ENCODE results near the gene PTPRD. TPM values are rescaled to one million over a fixed set of nuclear protein-coding genes. Genes with fewer than 3 reads are reported as not detected.

PTPRD gene
- total RNA-seq, 4 donors from 2014 or later = 0.72 to 8.0 (median 3.0) TPM

DNA sequence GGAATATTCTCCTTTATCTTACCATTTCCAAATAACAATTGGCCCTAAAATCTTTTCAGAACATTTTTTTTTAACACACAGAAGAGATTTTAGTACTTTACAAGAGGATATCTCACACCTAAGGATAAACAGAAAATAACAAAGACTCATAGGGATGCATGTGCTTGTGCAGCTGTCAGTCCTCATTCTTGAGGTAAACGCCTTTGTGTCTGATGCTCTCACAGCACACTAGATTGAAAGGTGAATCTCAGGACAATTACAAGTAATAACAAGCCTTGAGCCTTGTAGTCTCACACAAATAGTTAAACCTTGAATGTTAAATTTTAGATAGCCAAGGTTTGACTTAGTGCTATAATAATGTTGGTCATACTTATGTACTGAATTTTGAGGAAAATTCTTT lies 439.2 kb downstream of the PTPRD start:
- DNase-seq (ENCODE audit: low spot score in 2 of 2) = no peak
- H3K4me3 ChIP-seq (ENCODE audit: low read depth, poor library complexity, severe bottlenecking) = no peak overlapping the region
- intact Hi-C loops (cut with DNase I; ENCODE audit: low total_unique reads) = no loop called here
- WGBS, 2 donors = 46 to 47% methylated on average over 1 of the region's 1 CpG
- no peak for TF ChIP-seq POLR2A (IDR thresholded peaks at IDR 0.05)
- TF ChIP-seq, protein P1, sequence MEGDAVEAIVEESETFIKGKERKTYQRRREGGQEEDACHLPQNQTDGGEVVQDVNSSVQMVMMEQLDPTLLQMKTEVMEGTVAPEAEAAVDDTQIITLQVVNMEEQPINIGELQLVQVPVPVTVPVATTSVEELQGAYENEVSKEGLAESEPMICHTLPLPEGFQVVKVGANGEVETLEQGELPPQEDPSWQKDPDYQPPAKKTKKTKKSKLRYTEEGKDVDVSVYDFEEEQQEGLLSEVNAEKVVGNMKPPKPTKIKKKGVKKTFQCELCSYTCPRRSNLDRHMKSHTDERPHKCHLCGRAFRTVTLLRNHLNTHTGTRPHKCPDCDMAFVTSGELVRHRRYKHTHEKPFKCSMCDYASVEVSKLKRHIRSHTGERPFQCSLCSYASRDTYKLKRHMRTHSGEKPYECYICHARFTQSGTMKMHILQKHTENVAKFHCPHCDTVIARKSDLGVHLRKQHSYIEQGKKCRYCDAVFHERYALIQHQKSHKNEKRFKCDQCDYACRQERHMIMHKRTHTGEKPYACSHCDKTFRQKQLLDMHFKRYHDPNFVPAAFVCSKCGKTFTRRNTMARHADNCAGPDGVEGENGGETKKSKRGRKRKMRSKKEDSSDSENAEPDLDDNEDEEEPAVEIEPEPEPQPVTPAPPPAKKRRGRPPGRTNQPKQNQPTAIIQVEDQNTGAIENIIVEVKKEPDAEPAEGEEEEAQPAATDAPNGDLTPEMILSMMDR (IDR thresholded peaks at IDR 0.05) = no peak

DNA sequence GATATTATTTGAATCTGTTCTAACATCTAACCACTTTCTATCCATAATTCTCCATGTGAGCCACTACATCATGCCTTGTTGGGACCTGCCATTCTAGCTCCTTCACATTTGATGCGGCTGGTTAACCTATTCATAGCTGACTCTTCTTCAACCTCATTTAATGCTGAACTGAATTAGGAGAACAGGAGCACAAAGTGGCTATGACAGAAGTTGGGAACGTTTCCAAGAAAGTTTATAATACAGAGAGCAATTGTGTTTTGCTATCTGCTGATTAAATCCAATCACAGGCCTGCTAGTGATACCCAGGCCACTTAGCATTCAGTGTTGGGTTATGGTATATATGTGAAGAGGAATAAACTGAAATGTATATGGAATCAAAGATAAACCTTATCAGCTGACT lies 440.3 kb downstream of the PTPRD start:
- 59 to 64% methylated on average over 2 of the region's 2 CpGs for WGBS, 2 donors
- DNase-seq (ENCODE audit: low spot score in 2 of 2) = no peak
- TF ChIP-seq, protein P1 (IDR thresholded peaks at IDR 0.05) = no peak
- TF ChIP-seq POLR2A (IDR thresholded peaks at IDR 0.05) = no peak
- intact Hi-C loops (cut with DNase I; ENCODE audit: low total_unique reads) = no loop called here
- H3K4me3 ChIP-seq (ENCODE audit: low read depth, poor library complexity, severe bottlenecking) = no peak overlapping the region

DNA sequence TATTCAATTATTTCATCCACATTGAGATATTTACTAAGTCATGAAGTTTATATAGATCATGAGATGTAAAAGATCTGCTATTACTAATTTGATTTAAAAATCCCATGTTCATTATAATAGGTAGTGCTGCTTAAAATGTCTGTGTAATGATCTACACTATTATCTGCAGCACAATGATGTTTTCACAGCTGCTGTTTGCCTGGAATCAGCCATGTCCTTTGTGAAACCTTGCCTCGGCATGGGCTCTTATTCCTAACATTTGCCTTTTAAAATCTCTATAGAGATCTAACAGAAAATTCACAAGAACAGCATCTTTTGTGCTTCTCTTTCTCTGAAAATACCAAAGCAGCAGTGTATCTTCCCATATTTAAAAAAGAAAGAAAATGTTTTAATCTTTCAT lies 444.6 kb downstream of the PTPRD start:
- WGBS, 2 donors = 70 to 80% methylated on average over 1 of the region's 1 CpG
- no peak for DNase-seq (ENCODE audit: low spot score in 2 of 2)
- intact Hi-C loops (cut with DNase I; ENCODE audit: low total_unique reads) = no loop called here
- no peak for TF ChIP-seq POLR2A (IDR thresholded peaks at IDR 0.05)
- TF ChIP-seq, protein P1 (IDR thresholded peaks at IDR 0.05) = no peak
- H3K4me3 ChIP-seq (ENCODE audit: low read depth, poor library complexity, severe bottlenecking) = no peak overlapping the region

DNA sequence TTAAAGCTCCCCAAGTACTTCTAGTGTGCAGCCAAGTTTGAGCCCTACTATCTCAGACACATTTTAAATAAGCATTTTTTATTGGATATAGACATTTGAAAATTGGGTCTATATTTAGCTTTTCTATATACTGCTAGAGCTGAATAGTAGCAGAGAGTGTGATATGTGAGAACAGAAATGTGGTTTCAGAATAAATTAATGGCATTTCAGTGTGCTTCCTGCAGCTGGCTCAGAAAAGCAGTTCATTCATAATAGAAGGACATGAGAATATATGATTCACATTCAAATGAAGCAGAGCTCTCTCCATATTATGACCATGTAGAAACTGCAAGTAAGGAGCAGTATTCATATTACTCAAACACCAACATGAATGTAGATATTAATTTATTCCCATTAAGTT lies 464.0 kb downstream of the PTPRD start:
- no peak overlapping the region for H3K4me3 ChIP-seq (ENCODE audit: low read depth, poor library complexity, severe bottlenecking)
- DNase-seq (ENCODE audit: low spot score in 2 of 2) = no peak
- TF ChIP-seq, protein P1 (IDR thresholded peaks at IDR 0.05) = no peak
- TF ChIP-seq POLR2A (IDR thresholded peaks at IDR 0.05) = no peak
- intact Hi-C loops (cut with DNase I; ENCODE audit: low total_unique reads) = no loop called here

DNA sequence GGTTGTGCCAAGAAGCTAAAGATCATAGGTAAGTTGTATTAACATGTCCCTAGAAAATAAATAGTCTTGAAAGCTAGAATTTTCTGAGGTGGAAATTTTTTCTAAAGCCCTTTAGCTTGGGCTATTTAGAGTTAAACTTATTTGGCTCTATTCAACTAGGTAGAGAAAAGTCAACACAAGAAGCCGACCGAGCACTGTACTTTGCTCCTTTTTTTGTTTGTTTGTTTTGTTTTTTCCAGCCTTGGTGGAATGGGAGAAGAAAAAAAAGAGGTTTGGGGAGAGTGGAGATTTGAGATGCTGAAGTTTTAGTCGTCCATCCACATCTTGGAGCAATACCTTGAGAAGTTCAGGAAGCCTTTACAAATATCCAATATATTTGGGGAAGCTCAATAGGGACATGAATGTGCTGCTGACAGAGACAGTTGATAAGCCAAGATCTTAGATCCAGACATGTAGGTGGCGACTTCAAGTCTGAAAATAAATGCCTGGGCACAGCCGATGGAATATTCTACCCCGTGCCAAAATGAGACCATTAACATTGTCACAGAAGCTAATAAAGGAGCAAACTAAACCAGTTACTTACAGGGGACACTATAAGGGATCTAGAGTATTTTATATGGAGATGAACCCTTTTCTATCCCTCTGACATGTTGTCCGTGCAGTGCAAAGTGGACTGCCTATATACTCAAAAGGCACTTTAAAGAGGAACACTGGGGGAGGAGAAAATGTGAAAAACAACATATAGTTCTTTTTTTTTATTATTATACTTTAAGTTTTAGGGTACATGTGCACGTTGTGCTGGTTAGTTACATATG lies 466.1 kb downstream of the PTPRD start:
- WGBS, 2 donors = 52 to 68% methylated on average over 8 of the region's 8 CpGs
- TF ChIP-seq, protein P1 (IDR thresholded peaks at IDR 0.05) = no peak
- TF ChIP-seq POLR2A (IDR thresholded peaks at IDR 0.05) = no peak
- no peak for DNase-seq (ENCODE audit: low spot score in 2 of 2)
- intact Hi-C loops (cut with DNase I; ENCODE audit: low total_unique reads) = no loop called here
- no peak overlapping the region for H3K4me3 ChIP-seq (ENCODE audit: low read depth, poor library complexity, severe bottlenecking)

DNA sequence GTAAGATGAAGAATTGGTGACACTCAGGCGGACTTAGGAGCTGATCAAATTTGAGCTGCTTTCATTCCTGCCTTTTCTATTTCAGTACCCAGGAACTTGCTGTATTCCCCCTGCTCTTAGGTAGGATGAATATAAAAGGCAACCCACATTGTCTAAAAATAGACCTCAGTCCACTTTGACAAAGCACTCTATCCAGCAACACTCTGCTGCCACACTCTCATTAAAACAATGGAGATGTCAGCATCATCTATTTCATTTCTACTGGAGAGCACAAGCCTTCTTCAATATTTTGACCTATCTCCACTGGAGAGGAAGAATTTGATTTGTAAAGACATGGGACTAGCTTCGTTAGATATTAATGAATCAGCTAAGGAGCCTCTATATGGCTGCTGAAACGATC lies 468.4 kb downstream of the PTPRD start:
- no peak for DNase-seq (ENCODE audit: low spot score in 2 of 2)
- H3K4me3 ChIP-seq (ENCODE audit: low read depth, poor library complexity, severe bottlenecking) = no peak overlapping the region
- 69 to 71% methylated on average over 3 of the region's 3 CpGs for WGBS, 2 donors
- intact Hi-C loops (cut with DNase I; ENCODE audit: low total_unique reads) = no loop called here
- no peak for TF ChIP-seq POLR2A (IDR thresholded peaks at IDR 0.05)
- TF ChIP-seq, protein P1 (IDR thresholded peaks at IDR 0.05) = no peak
